Epithelial cell of proximal tubule (primary cell): ENCODE measurements around the gene PITPNM2. TPM values are rescaled to one million over a fixed set of nuclear protein-coding genes. Genes with fewer than 3 reads are reported as not detected.

Experiments used
- DNase-seq: peaks from one replicate; pipeline ENCODE4 v3.0.0-alpha.2; 2011; ENCODE audit warnings: low read depth
- H3K4me3 ChIP-seq: 2 replicates; pipeline ENCODE4 v1.5.1; 2011; ENCODE audit warnings: low read depth, mild to moderate bottlenecking, low read length
- total RNA-seq: library from RNA; depleted of rRNA; stranded (reverse); fragments of >200 nt; gene quantifications from 2 replicates; pipeline ENCODE4 v1.2.3, GENCODE V29; 2015
- TF ChIP-seq, protein P1 (sequence below): conservative IDR thresholded peaks from 2 replicates; pipeline ENCODE4 v1.5.1; 2012; ENCODE audit warnings: low read depth, mild to moderate bottlenecking, low read length

The PITPNM2 gene
- total RNA-seq, 1 donor from 2014 or later: 4.6 TPM

GRCh38 chr12:123139926-123140675, 10.8 kb downstream of the PITPNM2 start:
- no peak overlapping the region for H3K4me3 ChIP-seq
- no peak for DNase-seq
- TF ChIP-seq, protein P1, sequence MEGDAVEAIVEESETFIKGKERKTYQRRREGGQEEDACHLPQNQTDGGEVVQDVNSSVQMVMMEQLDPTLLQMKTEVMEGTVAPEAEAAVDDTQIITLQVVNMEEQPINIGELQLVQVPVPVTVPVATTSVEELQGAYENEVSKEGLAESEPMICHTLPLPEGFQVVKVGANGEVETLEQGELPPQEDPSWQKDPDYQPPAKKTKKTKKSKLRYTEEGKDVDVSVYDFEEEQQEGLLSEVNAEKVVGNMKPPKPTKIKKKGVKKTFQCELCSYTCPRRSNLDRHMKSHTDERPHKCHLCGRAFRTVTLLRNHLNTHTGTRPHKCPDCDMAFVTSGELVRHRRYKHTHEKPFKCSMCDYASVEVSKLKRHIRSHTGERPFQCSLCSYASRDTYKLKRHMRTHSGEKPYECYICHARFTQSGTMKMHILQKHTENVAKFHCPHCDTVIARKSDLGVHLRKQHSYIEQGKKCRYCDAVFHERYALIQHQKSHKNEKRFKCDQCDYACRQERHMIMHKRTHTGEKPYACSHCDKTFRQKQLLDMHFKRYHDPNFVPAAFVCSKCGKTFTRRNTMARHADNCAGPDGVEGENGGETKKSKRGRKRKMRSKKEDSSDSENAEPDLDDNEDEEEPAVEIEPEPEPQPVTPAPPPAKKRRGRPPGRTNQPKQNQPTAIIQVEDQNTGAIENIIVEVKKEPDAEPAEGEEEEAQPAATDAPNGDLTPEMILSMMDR: no peak

DNA sequence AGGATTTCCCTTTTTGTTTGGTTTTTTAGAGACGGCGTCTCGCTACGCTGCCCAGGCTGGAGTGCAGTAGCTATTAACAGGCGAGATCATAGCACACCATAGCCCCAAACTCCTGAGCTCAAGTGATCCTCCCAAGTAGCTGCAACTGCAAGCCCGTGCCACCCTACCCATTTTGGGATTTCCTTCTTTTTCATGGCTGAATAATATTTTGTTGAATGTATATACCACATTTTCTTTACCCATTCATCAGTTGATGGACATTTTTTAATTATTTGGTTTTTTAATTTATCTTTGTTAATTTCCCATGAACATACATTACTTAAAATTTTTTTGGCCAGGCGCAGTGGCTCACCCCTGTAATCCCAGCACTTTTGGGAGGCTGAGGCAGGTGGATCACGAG, 15.2 kb downstream of the PITPNM2 start:
- no peak for DNase-seq
- H3K4me3 ChIP-seq: no peak overlapping the region
- TF ChIP-seq, protein P1: no peak

DNA sequence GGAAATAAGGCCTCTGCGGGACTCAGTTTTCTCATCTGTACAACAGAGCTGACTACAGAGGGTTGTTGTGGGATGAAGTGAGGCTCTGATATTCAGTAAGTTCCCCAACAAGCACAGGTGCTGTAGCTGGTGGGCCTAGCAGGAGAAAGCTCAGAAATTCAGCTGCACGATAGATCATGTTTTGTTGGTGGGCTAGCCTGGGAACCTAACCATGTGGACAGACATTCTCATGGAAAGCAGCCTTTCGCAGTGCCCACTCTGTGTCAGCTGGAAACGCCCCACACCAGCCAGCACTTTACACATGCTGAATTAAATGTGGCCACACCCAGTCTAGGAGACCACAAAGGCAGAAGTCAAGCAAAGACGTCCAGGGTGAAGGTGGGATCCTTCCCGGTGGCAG, 16.1 kb downstream of the PITPNM2 start:
- TF ChIP-seq, protein P1: no peak
- no peak for DNase-seq

DNA sequence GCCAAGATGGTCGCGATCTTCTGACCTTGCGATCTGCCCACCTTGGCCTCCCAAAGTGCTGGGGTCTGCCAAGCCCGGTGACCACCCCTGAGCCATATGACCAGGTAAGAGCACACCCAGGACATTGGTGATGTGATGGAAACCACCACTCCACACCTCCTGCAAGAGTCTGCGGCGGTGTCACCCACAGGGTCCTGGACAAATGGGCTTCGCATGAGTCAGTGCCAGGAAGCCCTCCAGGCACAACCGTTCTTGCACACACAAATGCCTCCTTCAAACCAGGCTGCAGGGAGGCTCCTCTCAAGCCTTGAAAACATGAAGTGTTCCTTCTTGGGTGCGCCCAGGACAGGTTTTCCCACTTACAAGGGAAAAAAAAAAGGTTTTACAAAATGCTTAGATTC, 16.6 kb downstream of the PITPNM2 start:
- TF ChIP-seq, protein P1: no peak
- no peak for DNase-seq
- H3K4me3 ChIP-seq: no peak overlapping the region

More for the DNA sequence above, 16.1 kb downstream of the PITPNM2 start:
- no peak overlapping the region for H3K4me3 ChIP-seq

GRCh38 chr12:123133701-123134100, 17.2 kb downstream of the PITPNM2 start:
- DNase-seq: no peak
- TF ChIP-seq, protein P1: no peak
- no peak overlapping the region for H3K4me3 ChIP-seq

- no peak for DNase-seq
- H3K4me3 ChIP-seq: no peak overlapping the region
- TF ChIP-seq, protein P1: no peak
Observed at GRCh38 chr12:123132951-123133619, 17.8 kb downstream of the PITPNM2 start.
